Measurements from ENCODE around the gene PADI4.
"Not testable (repeated sequence)": the region's sequence is repeated elsewhere in the genome, so short reads cannot be mapped to it uniquely, and the experiment has no call there.

The PADI4 gene

GRCh38 chr1:17315542-17316130, 7.6 kb downstream of the PADI4 start:
- DNase-seq, result no peak

- no peak for DNase-seq
Measured at GRCh38 chr1:17316704-17317103, 8.7 kb downstream of the PADI4 start.

GRCh38 chr1:17318262-17318661, 10.3 kb downstream of the PADI4 start:
- DNase-seq, result no peak

- DNase-seq, result no peak
Measured at GRCh38 chr1:17319561-17320350, 11.8 kb downstream of the PADI4 start.

- DNase-seq, result not testable (repeated sequence)
Measured at GRCh38 chr1:17321857-17322390, 13.9 kb downstream of the PADI4 start.

- no peak for DNase-seq
Measured at GRCh38 chr1:17328855-17329254, 20.9 kb downstream of the PADI4 start.

GRCh38 chr1:17329610-17330009, 21.6 kb downstream of the PADI4 start:
- no peak for DNase-seq

GRCh38 chr1:17330856-17331255, 22.9 kb downstream of the PADI4 start:
- DNase-seq, result no peak

- no peak for DNase-seq
Measured at GRCh38 chr1:17333081-17333480, 25.1 kb downstream of the PADI4 start.

GRCh38 chr1:17335821-17336710, 28.1 kb downstream of the PADI4 start:
- DNase-seq, result peak; percentile 58

GRCh38 chr1:17338706-17339493, 30.9 kb downstream of the PADI4 start:
- DNase-seq, result no peak

- no peak for DNase-seq
Measured at GRCh38 chr1:17339521-17339920, 31.5 kb downstream of the PADI4 start.

- no peak for DNase-seq
Measured at GRCh38 chr1:17340358-17340757, 32.4 kb downstream of the PADI4 start.

- no peak for DNase-seq
Measured at GRCh38 chr1:17342014-17342441, 34.0 kb downstream of the PADI4 start.

- not testable (repeated sequence) for DNase-seq
Measured at GRCh38 chr1:17345506-17345905, 37.5 kb downstream of the PADI4 start.

- DNase-seq, result no peak
Measured at GRCh38 chr1:17346046-17346789, 38.2 kb downstream of the PADI4 start.

- no peak for DNase-seq
Measured at GRCh38 chr1:17347769-17348592, 40.0 kb downstream of the PADI4 start.

GRCh38 chr1:17348593-17349234, 40.7 kb downstream of the PADI4 start:
- DNase-seq, result no peak

- DNase-seq, result no peak
Measured at GRCh38 chr1:17350083-17350482, 42.1 kb downstream of the PADI4 start.

GRCh38 chr1:17350928-17351446, 43.0 kb downstream of the PADI4 start:
- DNase-seq, result no peak
